DOHH2 (cell line): ENCODE data around the gene UBTD1.

Source experiments
- H3F3A ChIP-seq: fragments of 200-600 bp; sonication (generic), shearing (Covaris generic); 2 replicates; pipeline ENCODE4 v1.6.0; 2016; ENCODE audit warnings: antibody characterized with exemption, mild to moderate bottlenecking; ENCODE audit not compliant: control insufficient read depth, insufficient read depth
- H3K27ac ChIP-seq: fragments of 200-600 bp; sonication (generic); 2 replicates; pipeline ENCODE4 v1.5.1; 2014; ENCODE audit warnings: low read depth, mild to moderate bottlenecking, low read length, moderate library complexity
- H3K27me3 ChIP-seq: fragments of 200-600 bp; sonication (generic); 2 replicates; pipeline ENCODE4 v1.6.1; 2014; ENCODE audit warnings: mild to moderate bottlenecking, low read length, mixed read lengths; ENCODE audit not compliant: control insufficient read depth
- H3K36me3 ChIP-seq: fragments of 200-600 bp; sonication (generic); 2 replicates; pipeline ENCODE4 v1.6.1; 2014; ENCODE audit warnings: mild to moderate bottlenecking, low read length, moderate library complexity, mixed read lengths; ENCODE audit not compliant: control insufficient read depth
- H3K4me1 ChIP-seq: fragments of 200-600 bp; sonication (generic); 2 replicates; pipeline ENCODE4 v1.6.1; 2014; ENCODE audit warnings: mild to moderate bottlenecking, low read length, mixed read lengths; ENCODE audit not compliant: control insufficient read depth
- H3K4me2 ChIP-seq: fragments of 200-600 bp; sonication (generic); 2 replicates; pipeline ENCODE4 v1.6.0; 2014; ENCODE audit warnings: mild to moderate bottlenecking, low read length, moderate library complexity
- H3K4me3 ChIP-seq: fragments of 200-600 bp; sonication (generic); 2 replicates; pipeline ENCODE4 v1.5.1; 2014; ENCODE audit warnings: mild to moderate bottlenecking, low read length, mixed read lengths
- H3K79me2 ChIP-seq: fragments of 200-600 bp; sonication (generic); 2 replicates; pipeline ENCODE4 v1.6.1; 2014; ENCODE audit warnings: mild to moderate bottlenecking, low read length, mixed read lengths; ENCODE audit not compliant: control insufficient read depth
- H3K9me2 ChIP-seq: fragments of 200-600 bp; sonication (generic); replicated peaks from 2 replicates; pipeline ENCODE4 v1.6.1; 2014; ENCODE audit warnings: mild to moderate bottlenecking, low read length, mixed read lengths; ENCODE audit not compliant: control insufficient read depth
- H3K9me3 ChIP-seq: fragments of 200-600 bp; sonication (generic); 2 replicates; pipeline ENCODE4 v1.6.1; 2014; ENCODE audit warnings: antibody characterized with exemption, low read length, mixed read lengths; ENCODE audit not compliant: control insufficient read depth, insufficient read depth
- H4K20me1 ChIP-seq: fragments of 200-600 bp; sonication (generic); 2 replicates; pipeline ENCODE4 v1.6.0; 2014; ENCODE audit warnings: low read depth, mild to moderate bottlenecking, antibody characterized with exemption, low read length, moderate library complexity; ENCODE audit not compliant: control insufficient read depth, insufficient read depth
- EZH2phosphoT487 ChIP-seq: fragments of 200-600 bp; sonication (generic); IDR thresholded peaks from 2 replicates; pipeline ENCODE4 v1.6.1; 2017; ENCODE audit warnings: borderline replicate concordance, mild to moderate bottlenecking, antibody characterized with exemption, low read length, moderate library complexity, mixed read lengths
- TF ChIP-seq, protein P1 (sequence below): fragments of 200-600 bp; sonication (generic); IDR thresholded peaks from one replicate; pipeline ENCODE4 v1.5.1; 2014; ENCODE audit warnings: antibody characterized with exemption, mild to moderate bottlenecking, low read depth, low read length; ENCODE audit not compliant: poor library complexity, severe bottlenecking

UBTD1 gene

DNA sequence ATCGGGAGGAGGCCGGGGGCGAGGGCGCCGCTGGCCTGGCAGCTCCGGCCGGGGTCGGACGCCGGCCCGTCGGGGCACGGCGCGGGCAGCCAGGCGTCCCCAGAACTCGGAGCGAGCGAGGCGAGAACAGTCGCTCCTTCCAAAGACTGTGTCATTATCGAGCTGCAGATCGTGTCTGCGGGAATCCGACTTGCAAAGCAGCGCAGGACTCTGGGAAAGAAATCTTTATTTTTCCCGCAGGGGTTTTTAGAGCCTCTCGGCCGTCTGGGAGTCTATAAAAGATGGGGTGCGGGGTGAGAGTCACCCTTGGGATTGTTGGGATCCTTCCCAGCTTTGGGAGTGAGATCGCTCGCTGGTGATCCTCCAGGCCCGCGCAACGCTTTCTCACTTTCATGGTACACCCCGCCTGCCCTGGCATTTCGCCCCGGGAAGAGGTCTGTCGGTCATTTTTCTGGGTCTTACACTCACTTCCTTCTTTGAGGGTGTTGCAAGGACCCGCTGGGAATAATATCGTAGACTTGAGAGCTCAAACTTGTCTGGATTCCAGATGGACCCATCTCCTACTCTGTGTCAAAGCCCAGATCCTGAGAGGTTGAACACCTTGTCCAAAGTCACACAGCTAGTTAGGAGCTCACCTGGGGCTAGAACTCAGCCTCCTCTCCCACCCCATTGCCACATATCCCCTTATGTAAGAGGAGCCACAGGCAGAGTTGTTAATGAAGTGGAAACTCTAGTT lies 1.0 kb downstream of the UBTD1 start:
- peaks cover 31% of the 10 kb centered on the region for H3K4me1 ChIP-seq
- H3K36me3 ChIP-seq: peaks cover 24% of the 10 kb centered on the region
- H3K9me3 ChIP-seq: no peaks in the 10 kb centered on the region
- H3K27ac ChIP-seq: no peak overlapping the region
- H3K27me3 ChIP-seq: peaks cover 51% of the 10 kb centered on the region
- peak overlapping the region; percentile 96 for H3K4me3 ChIP-seq
- no peaks in the 10 kb centered on the region for H3K9me2 ChIP-seq
- peak overlapping the region; percentile 95 for H3K4me2 ChIP-seq
- peaks cover 3% of the 10 kb centered on the region for H3F3A ChIP-seq
- peak; percentile 70; the same call in 1 of the 2 replicates for TF ChIP-seq EZH2phosphoT487
- TF ChIP-seq, protein P1, sequence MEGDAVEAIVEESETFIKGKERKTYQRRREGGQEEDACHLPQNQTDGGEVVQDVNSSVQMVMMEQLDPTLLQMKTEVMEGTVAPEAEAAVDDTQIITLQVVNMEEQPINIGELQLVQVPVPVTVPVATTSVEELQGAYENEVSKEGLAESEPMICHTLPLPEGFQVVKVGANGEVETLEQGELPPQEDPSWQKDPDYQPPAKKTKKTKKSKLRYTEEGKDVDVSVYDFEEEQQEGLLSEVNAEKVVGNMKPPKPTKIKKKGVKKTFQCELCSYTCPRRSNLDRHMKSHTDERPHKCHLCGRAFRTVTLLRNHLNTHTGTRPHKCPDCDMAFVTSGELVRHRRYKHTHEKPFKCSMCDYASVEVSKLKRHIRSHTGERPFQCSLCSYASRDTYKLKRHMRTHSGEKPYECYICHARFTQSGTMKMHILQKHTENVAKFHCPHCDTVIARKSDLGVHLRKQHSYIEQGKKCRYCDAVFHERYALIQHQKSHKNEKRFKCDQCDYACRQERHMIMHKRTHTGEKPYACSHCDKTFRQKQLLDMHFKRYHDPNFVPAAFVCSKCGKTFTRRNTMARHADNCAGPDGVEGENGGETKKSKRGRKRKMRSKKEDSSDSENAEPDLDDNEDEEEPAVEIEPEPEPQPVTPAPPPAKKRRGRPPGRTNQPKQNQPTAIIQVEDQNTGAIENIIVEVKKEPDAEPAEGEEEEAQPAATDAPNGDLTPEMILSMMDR: no peak
- H4K20me1 ChIP-seq: peaks cover 17% of the 10 kb centered on the region; the same call in 1 of the 2 replicates
- peaks cover 34% of the 10 kb centered on the region for H3K79me2 ChIP-seq

GRCh38 chr10:97500297-97500575 lies 1.5 kb downstream of the UBTD1 start:
- no peaks in the 10 kb centered on the region for H3K9me3 ChIP-seq
- H3K27ac ChIP-seq: no peak overlapping the region
- H3K9me2 ChIP-seq: no peaks in the 10 kb centered on the region
- H3F3A ChIP-seq: peaks cover 3% of the 10 kb centered on the region
- H3K36me3 ChIP-seq: peaks cover 19% of the 10 kb centered on the region
- H3K79me2 ChIP-seq: peaks cover 29% of the 10 kb centered on the region
- H4K20me1 ChIP-seq: peaks cover 14% of the 10 kb centered on the region; the same call in 1 of the 2 replicates
- no peak overlapping the region for H3K4me3 ChIP-seq
- no peak overlapping the region for H3K4me2 ChIP-seq
- TF ChIP-seq, protein P1: no peak
- no peak for TF ChIP-seq EZH2phosphoT487
- peaks cover 26% of the 10 kb centered on the region for H3K4me1 ChIP-seq
- peaks cover 53% of the 10 kb centered on the region for H3K27me3 ChIP-seq

GRCh38 chr10:97502916-97503315 lies 4.2 kb downstream of the UBTD1 start:
- TF ChIP-seq, protein P1: no peak
- no peak for TF ChIP-seq EZH2phosphoT487
- H3K9me2 ChIP-seq: no peaks in the 10 kb centered on the region
- peaks cover 3% of the 10 kb centered on the region for H3K79me2 ChIP-seq
- H3K4me1 ChIP-seq: peaks cover 6% of the 10 kb centered on the region; the same call in 1 of the 2 replicates
- H3K4me2 ChIP-seq: no peak overlapping the region
- H3K4me3 ChIP-seq: no peak overlapping the region
- H4K20me1 ChIP-seq: no peaks in the 10 kb centered on the region
- H3K27me3 ChIP-seq: peaks cover 60% of the 10 kb centered on the region
- no peak overlapping the region for H3K27ac ChIP-seq
- peaks cover 2% of the 10 kb centered on the region for H3K36me3 ChIP-seq
- no peaks in the 10 kb centered on the region for H3K9me3 ChIP-seq
- peaks cover 1% of the 10 kb centered on the region for H3F3A ChIP-seq
